Retinal pigment epithelial cell (primary cell): ENCODE results near the gene TOPORS.
A peak's percentile ranks its signal among the peaks of the same experiment; 100 is the strongest.

Source experiments
- DNase-seq: peaks from one replicate; pipeline ENCODE4 v3.0.0-alpha.2; 2010; ENCODE audit warnings: low read depth
- H3K4me3 ChIP-seq: 2 replicates; pipeline ENCODE4 v1.5.1; 2011; ENCODE audit warnings: mild to moderate bottlenecking, low read length, control low read depth, moderate library complexity
- CTCF ChIP-seq: conservative IDR thresholded peaks from 2 replicates; pipeline ENCODE4 v1.5.1; 2011; ENCODE audit warnings: low read depth, low read length, control low read depth, inconsistent platforms

The TOPORS gene

GRCh38 chr9:32587901-32588300 lies 35.5 kb upstream of the TOPORS start:
- H3K4me3 ChIP-seq: no peak overlapping the region
- DNase-seq: no peak
- TF ChIP-seq CTCF: no peak

GRCh38 chr9:32584784-32585183 lies 32.4 kb upstream of the TOPORS start:
- no peak for DNase-seq
- TF ChIP-seq CTCF: no peak
- H3K4me3 ChIP-seq: no peak overlapping the region

- H3K4me3 ChIP-seq: no peak overlapping the region
- peak; percentile 73 for TF ChIP-seq CTCF
- DNase-seq: peak; percentile 34
These were observed 29.2 kb upstream of the TOPORS start for GRCh38 chr9:32581512-32582143.

GRCh38 chr9:32580631-32581300 lies 28.4 kb upstream of the TOPORS start:
- TF ChIP-seq CTCF: no peak
- DNase-seq: no peak
- H3K4me3 ChIP-seq: no peak overlapping the region

- H3K4me3 ChIP-seq: no peak overlapping the region
These were observed 27.4 kb upstream of the TOPORS start for GRCh38 chr9:32579706-32580331.

GRCh38 chr9:32578976-32579375 lies 26.6 kb upstream of the TOPORS start:
- no peak for TF ChIP-seq CTCF
- DNase-seq: no peak
- no peak overlapping the region for H3K4me3 ChIP-seq

More at GRCh38 chr9:32579706-32580331, 27.4 kb upstream of the TOPORS start:
- TF ChIP-seq CTCF: peak; percentile 98
- no peak for DNase-seq

- no peak for DNase-seq
- TF ChIP-seq CTCF: no peak
- H3K4me3 ChIP-seq: no peak overlapping the region
These were observed 24.9 kb upstream of the TOPORS start for GRCh38 chr9:32577316-32577715.
